GM12874 (cell line): ENCODE data around the gene UTP4.

Experiments
- TF ChIP-seq, protein P1 (sequence below): IDR thresholded peaks from 2 replicates; pipeline ENCODE4 v1.5.1; 2011; ENCODE audit warnings: low read depth, mild to moderate bottlenecking, control low read depth, low read length, moderate library complexity; ENCODE audit not compliant: insufficient read depth

UTP4 gene

DNA sequence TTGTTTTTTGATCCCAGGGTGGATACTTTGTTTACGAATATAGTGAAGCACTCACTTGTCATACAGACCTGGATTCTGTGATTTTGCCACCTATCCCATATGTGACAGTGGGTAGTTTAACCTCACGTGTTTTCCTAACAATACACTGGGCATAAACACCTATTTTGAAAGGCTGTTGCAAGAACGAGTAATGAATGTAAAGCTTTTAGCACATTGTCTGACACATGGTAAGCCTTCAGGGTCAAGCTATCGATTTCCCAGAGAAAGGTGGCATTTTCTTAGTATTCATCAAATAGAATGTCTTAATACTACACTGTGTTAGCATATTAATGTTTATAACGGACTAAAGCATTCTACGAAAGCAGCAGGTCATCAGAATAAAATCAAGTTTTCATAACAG is 2.0 kb upstream of the UTP4 start:
- TF ChIP-seq, protein P1, sequence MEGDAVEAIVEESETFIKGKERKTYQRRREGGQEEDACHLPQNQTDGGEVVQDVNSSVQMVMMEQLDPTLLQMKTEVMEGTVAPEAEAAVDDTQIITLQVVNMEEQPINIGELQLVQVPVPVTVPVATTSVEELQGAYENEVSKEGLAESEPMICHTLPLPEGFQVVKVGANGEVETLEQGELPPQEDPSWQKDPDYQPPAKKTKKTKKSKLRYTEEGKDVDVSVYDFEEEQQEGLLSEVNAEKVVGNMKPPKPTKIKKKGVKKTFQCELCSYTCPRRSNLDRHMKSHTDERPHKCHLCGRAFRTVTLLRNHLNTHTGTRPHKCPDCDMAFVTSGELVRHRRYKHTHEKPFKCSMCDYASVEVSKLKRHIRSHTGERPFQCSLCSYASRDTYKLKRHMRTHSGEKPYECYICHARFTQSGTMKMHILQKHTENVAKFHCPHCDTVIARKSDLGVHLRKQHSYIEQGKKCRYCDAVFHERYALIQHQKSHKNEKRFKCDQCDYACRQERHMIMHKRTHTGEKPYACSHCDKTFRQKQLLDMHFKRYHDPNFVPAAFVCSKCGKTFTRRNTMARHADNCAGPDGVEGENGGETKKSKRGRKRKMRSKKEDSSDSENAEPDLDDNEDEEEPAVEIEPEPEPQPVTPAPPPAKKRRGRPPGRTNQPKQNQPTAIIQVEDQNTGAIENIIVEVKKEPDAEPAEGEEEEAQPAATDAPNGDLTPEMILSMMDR: no peak

DNA sequence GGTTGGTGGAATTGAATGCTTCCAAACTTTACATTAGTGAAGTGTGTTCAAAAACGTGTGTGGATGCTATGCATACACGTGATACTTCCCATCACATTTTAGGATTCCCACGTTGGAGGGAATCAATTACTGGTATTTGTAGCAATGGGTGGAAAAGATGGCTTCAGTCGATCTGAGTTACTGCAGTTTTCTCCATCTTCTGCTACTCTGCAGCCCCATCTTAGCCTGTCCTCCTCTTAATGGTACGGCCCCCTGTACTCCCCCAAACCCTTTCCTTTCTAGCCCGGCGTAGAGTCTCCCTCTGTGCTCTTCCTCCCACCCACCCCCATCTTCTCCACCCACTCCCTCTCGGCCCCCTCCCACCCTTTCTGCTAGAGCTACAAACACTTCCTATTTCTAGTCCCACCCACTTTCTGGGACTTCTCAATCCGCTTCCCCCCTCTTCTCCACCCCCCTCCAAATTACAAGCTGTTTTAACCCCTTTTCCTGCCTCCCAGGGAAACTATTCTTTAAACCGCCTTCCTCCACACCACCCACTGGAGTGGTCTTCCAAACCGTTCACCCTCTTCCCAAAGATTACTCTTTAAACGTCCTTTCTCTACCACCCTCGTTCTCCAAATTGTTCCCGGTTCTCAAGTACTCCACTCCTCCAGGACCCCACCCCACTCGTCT is 1.1 kb upstream of the UTP4 start:
- TF ChIP-seq, protein P1: no peak

DNA sequence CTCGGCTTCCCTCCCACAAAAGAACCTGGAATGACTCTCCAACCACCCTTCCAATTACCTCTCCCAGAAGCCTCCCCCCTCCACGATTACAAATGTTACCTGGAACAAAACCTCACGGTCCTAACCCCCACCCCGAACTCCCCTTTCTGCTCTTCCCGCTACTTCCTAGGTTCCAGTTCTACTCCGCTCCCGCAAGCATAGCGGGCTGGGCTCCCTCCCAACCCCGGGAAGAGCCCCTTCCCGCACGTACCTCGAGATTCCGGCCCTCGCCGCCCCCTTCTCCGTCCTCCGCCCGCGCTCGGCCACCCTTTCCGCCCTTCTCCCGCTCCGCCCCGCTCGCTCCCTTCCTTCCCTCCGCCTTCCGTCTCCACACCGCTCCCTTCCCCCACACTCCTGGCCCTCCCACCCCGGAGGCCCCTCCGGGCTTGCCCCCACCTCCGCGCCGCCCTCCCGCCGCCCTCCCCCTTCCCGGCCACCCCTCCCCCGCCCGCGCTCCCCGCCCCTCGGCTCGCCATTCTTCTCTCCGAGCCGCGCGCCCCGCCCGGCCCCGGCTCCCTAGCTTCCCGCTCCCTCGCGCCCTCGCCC is 518 bp upstream of the UTP4 start:
- TF ChIP-seq, protein P1: no peak

- TF ChIP-seq, protein P1: no peak
Observed at GRCh38 chr16:69133373-69133954, 1.0 kb downstream of the UTP4 start.

GRCh38 chr16:69138608-69139007 is 6.2 kb downstream of the UTP4 start:
- TF ChIP-seq, protein P1: no peak

- TF ChIP-seq, protein P1: no peak
Observed at GRCh38 chr16:69141014-69141413, 8.6 kb downstream of the UTP4 start.

DNA sequence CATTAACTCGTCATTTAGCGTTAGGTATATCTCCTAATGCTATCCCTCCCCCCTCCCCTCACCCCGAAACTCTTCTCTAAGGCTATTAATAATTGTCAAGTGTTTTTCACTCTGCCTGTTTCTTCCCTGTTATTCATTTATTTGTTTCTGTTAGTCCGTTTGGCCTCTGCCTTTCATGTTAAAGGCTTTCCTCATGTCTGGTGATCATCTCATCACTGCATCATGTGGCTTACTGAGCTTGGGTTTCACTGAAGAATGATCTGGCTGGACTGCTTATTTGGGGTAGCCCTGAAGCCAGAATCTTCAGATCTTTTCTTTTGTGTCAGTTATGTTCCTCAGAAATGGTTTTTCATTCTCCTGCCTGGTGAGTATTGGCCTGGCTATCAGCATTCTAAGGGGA is 9.5 kb downstream of the UTP4 start:
- TF ChIP-seq, protein P1: no peak
